Adrenal gland (tissue), 12 donors: ENCODE results near the gene SMTNL1. TPM values are rescaled to one million over a fixed set of nuclear protein-coding genes. Genes with fewer than 3 reads are reported as not detected.

Experiments
- DNase-seq, 7 donors: peaks; one replicate each; pipeline ENCODE4 v3.0.0-alpha.2; 2019 to 2020
- H3K27ac ChIP-seq, 5 donors: fragments of 200-600 bp; sonication (generic) in 4 of 5; 1 replicate in 3 of 5; 2 replicates in 2 of 5; pipeline versions ENCODE4 v1.5.1 to v1.8.0; 2016 to 2020; ENCODE audit warnings: mild to moderate bottlenecking in 1 of 5
- H3K27me3 ChIP-seq: fragments of 200-600 bp; 2 replicates; pipeline ENCODE4 v1.8.0; 2021
- H3K36me3 ChIP-seq, 2 donors: fragments of 200-600 bp; replicated peaks in 1 of 2; 1 replicate in 1 of 2; 2 replicates in 1 of 2; pipeline versions ENCODE4 v1.5.1 to v1.8.0; 2018 to 2022
- H3K4me1 ChIP-seq, 2 donors: fragments of 200-600 bp; replicated peaks in 1 of 2; 1 replicate in 1 of 2; 2 replicates in 1 of 2; pipeline versions ENCODE4 v1.5.1 to v1.8.0; 2018 to 2021
- H3K4me3 ChIP-seq, 4 donors: fragments of 200-600 bp; sonication (generic) in 3 of 4; one replicate each; pipeline ENCODE4 v1.5.1; 2016 to 2018
- H3K9me3 ChIP-seq, 3 donors: fragments of 200-600 bp; sonication (generic) in 1 of 3; replicated peaks in 1 of 3; 1 replicate in 2 of 3; 2 replicates in 1 of 3; pipeline versions ENCODE4 v1.5.1 to v1.8.0; 2016 to 2021
- POLR2A ChIP-seq, 2 donors: fragments of 450-650 bp; IDR thresholded peaks; one replicate each; pipeline ENCODE4 v1.6.1; 2017; ENCODE audit warnings: antibody characterized with exemption in 2 of 2, mild to moderate bottlenecking in 2 of 2, moderate library complexity in 1 of 2
- WGBS, 4 donors: extraction: QIAGEN DNeasy Blood & Tissue Kit in 2 of 4; methylation state at CpG; one replicate each; pipeline versions ENCODE4 v1.1.5 to v1.1.7; 2013 to 2017; 5-methylcytosine and 5-hydroxymethylcytosine counted together
- intact Hi-C, 2 donors: fragments of 100-400 bp; cut with DNase I; formaldehyde crosslinking; loops; one replicate each; pipeline versions ENCODE4 v1.14.1 to v1.15.0; 2022 to 2023
- polyA plus RNA-seq, 3 donors: library from polyadenylated mRNA; stranded (reverse); fragments of 200-250 nt in 2 of 3; fragments of 350-450 nt in 1 of 3; fragmentation: Illumina TruSeq in 1 of 3; extraction: RNeasy Lipid Tissue Mini Kit (QIAGEN cat#74804) in 1 of 3; gene quantifications; one replicate each; pipeline ENCODE4 v1.2.3, GENCODE V29; 2013 to 2014
- total RNA-seq, 9 donors: library from RNA; depleted of rRNA in 4 of 9; stranded (reverse); fragments of >200 nt in 4 of 9; fragments of 120-200 nt in 1 of 9; fragmentation: NEBNext Ultra II Directional in 1 of 9; extraction: Animal tissue kit (Norgen Biotek cat#: 25700) in 1 of 9; gene quantifications; one replicate each; pipeline versions ENCODE4 v1.1.0 to v1.2.4, GENCODE V29; 2013 to 2023
- TF ChIP-seq, protein P1 (sequence below), 6 experiments: fragments of 450-650 bp in 4 of 6; fragments of 200-600 bp in 2 of 6; sonication (generic) in 1 of 6; IDR thresholded peaks; 1 replicate in 5 of 6; 2 replicates in 1 of 6; pipeline versions ENCODE4 v1.5.1 to v1.8.0; 2016 to 2021; ENCODE audit warnings: antibody characterized with exemption in 6 of 6, mild to moderate bottlenecking in 2 of 6, moderate library complexity in 1 of 6
- donor health status: healthy with polysubstance abuse.
- donor health status: Bipolar disorder and iron deficiency.
- donor health status: DM: yes; HTN: yes; CAD: no.
- donor health status: DM: no; HTN: no; CAD: no.
- donor health status: DM: no; HTN: no; CAD: no.
- donor health status: DM: yes; HTN: yes; CAD: no.

SMTNL1 gene
- total and polyA plus RNA-seq, 12 donors, result 0.30 TPM; not detected in 11

- H3K27ac ChIP-seq, result no peak overlapping the region
- H3K36me3 ChIP-seq, result peaks cover 0 to 5% of the 10 kb centered on the region in 2 donors
- TF ChIP-seq, protein P1, sequence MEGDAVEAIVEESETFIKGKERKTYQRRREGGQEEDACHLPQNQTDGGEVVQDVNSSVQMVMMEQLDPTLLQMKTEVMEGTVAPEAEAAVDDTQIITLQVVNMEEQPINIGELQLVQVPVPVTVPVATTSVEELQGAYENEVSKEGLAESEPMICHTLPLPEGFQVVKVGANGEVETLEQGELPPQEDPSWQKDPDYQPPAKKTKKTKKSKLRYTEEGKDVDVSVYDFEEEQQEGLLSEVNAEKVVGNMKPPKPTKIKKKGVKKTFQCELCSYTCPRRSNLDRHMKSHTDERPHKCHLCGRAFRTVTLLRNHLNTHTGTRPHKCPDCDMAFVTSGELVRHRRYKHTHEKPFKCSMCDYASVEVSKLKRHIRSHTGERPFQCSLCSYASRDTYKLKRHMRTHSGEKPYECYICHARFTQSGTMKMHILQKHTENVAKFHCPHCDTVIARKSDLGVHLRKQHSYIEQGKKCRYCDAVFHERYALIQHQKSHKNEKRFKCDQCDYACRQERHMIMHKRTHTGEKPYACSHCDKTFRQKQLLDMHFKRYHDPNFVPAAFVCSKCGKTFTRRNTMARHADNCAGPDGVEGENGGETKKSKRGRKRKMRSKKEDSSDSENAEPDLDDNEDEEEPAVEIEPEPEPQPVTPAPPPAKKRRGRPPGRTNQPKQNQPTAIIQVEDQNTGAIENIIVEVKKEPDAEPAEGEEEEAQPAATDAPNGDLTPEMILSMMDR (IDR thresholded peaks at IDR 0.05), result peak; percentile 36 to 65 (median 56)
- TF ChIP-seq POLR2A (IDR thresholded peaks at IDR 0.05), result no peak
- H3K27me3 ChIP-seq, result no peaks in the 10 kb centered on the region
- H3K4me3 ChIP-seq, result no peak overlapping the region
- H3K9me3 ChIP-seq, result no peaks in the 10 kb centered on the region
- intact Hi-C loops, result loop anchor here (2.0 to 5.0 kb wide), 2 partner anchors 35 to 36 kb away; no protein-coding TSS in a partner anchor
- WGBS, 4 donors, result 71 to 80% (median 79%) methylated on average over 1 to 11 of the region's 11 CpGs
- peak in 4 of 7 donors; percentile 46 to 65 (median 52) for DNase-seq
- no peaks in the 10 kb centered on the region for H3K4me1 ChIP-seq
Observed at GRCh38 chr11:57491371-57492061, 45.9 kb upstream of the SMTNL1 start.

GRCh38 chr11:57493507-57494503, 43.6 kb upstream of the SMTNL1 start:
- no peaks in the 10 kb centered on the region for H3K36me3 ChIP-seq
- 68 to 80% (median 73%) methylated on average over 5 to 15 of the region's 15 CpGs for WGBS, 4 donors
- no peaks in the 10 kb centered on the region for H3K9me3 ChIP-seq
- no peak overlapping the region for H3K27ac ChIP-seq
- peak in 6 of 7 donors; percentile 50 to 71 (median 60) for DNase-seq
- H3K4me3 ChIP-seq, result no peak overlapping the region
- H3K27me3 ChIP-seq, result no peaks in the 10 kb centered on the region
- peaks cover under 1 to 3% of the 10 kb centered on the region in 2 donors for H3K4me1 ChIP-seq
- intact Hi-C loops, result loop anchor here (2.0 to 5.0 kb wide), 2 partner anchors 33 kb away; no protein-coding TSS in a partner anchor
- TF ChIP-seq, protein P1 (IDR thresholded peaks at IDR 0.05), result peak; percentile 72 to 89 (median 82)
- no peak for TF ChIP-seq POLR2A (IDR thresholded peaks at IDR 0.05)

GRCh38 chr11:57496109-57496820, 41.1 kb upstream of the SMTNL1 start:
- DNase-seq, result no peak
- Histone ChIP-seq H3K9me3 (no peaks in the 10 kb centered on the region), H3K4me3 (no peak overlapping the region), H3K27me3 (no peaks in the 10 kb centered on the region), H3K4me1 (peaks cover 13 to 19% of the 10 kb centered on the region in 2 donors), H3K36me3 (no peaks in the 10 kb centered on the region), H3K27ac (no peak overlapping the region)
- 85 to 87% (median 86%) methylated on average over 9 of the region's 9 CpGs for whole genome bisulfite sequencing, 4 donors
- no peak for TF ChIP-seq POLR2A (IDR thresholded peaks at IDR 0.05)
- TF ChIP-seq, protein P1 (IDR thresholded peaks at IDR 0.05), result no peak
- intact Hi-C loops, result no loop called here
